Measurements from ENCODE around the gene ACSM6.

Gene ACSM6

DNA sequence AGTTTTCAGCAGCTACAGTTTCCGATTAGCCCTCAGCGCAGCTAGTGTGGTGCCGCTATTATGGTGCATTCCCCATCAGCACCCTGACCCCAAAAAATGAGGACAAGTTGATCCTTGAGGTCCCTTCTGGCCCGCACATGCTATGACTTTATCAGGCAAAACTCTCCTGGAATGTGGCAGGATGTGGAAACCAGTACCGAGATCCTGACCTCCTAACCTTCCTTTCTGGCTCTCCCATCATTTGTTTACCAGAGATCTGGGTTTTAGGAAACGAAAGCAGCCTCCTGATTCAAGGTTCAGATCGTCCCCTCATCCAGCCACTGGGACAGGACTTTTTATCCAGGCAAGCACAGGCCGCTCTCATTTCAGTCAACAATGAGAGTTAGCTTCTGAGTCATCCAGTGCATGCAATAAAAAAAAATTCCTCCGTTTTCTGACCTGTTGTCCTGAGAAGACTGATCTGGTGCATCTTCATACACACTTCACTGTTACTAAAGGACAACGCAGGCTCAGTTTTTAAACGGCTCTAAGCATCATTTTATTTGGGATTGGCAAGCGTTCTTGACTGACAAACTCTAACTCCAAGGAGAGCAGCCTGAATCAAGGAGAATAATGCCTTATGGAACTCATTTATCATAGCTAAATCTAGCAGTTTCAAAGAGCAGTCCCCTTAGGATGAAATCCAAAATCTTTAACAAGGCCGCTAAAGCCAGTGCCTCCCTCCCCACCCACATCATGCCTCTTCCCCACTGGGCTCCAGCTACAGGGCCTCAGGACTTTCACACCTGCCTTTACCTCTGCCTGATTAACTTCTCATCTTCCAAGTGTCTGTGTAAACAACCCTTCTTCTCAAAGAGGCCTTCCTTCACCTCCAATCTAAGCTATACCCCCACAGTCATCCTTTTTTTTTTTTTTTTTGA, 79.6 kb downstream of the ACSM6 start:
- DNase-seq, result no peak
- no peak for ATAC-seq

- DNase-seq, result no peak
- no peak for ATAC-seq
Observed at GRCh38 chr10:95275726-95276366, 81.8 kb downstream of the ACSM6 start.

- ATAC-seq, result no peak
Observed at GRCh38 chr10:95276367-95277200, 82.5 kb downstream of the ACSM6 start.

GRCh38 chr10:95277201-95277570, 83.1 kb downstream of the ACSM6 start:
- no peak for ATAC-seq
- no peak for DNase-seq

More at GRCh38 chr10:95276367-95277200, 82.5 kb downstream of the ACSM6 start:
- no peak for DNase-seq

DNA sequence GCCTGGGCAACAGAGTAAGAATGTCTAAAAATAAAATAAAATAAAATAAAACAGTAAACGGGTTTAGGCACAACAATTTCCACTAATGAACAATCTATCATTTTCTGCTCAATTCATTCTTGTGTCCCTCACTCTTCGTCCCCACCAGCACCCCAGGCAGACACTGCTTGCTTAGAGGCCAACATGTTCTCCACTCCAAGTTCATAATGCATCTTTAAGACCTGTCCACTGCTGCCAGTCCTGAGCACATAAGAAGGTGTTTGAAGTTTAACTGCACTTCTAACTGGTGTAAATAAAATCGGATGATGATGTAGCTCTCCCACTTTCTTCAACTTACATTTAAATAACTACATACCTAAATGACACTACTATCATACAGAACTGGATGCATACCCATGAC, 83.6 kb downstream of the ACSM6 start:
- ATAC-seq (no peak), DNase-seq (no peak)
